ENCODE results near the gene RBM47. TPM values are rescaled to one million over a fixed set of nuclear protein-coding genes. Genes with fewer than 3 reads are reported as not detected.
"Not testable (repeated sequence)": the region's sequence is repeated elsewhere in the genome, so short reads cannot be mapped to it uniquely, and the experiment has no call there.

RBM47 gene
- total and polyA plus RNA-seq, 4 experiments from 2014 or later, result 0.10 to 1.5 (median 0.87) TPM

- H3K9me3 Mint-ChIP-seq, result no peaks in the 10 kb centered on the region
- peak overlapping the region in 3 of 7 donors; percentile 43 to 69 (median 65) for H3K27ac Mint-ChIP-seq
- intact Hi-C loops (cut with micrococcal nuclease), result no loop called here
- no peaks in the 10 kb centered on the region for H3K27me3 Mint-ChIP-seq
- no peaks in the 10 kb centered on the region for H3K9me3 ChIP-seq (ENCODE audit: control insufficient read depth in 1 of 2, low read length in 2 of 2)
- CTCF ChIA-PET (ENCODE audit: partially characterized antibody), result no interaction called here
- no peaks in the 10 kb centered on the region for H3K27me3 ChIP-seq (ENCODE audit: insufficient read depth, low read length)
- H3K4me3 ChIP-seq (ENCODE audit: low read length in 2 of 2), result no peak overlapping the region
- no peaks in the 10 kb centered on the region for H3K36me3 ChIP-seq (ENCODE audit: insufficient read depth, low read length)
- H3K4me1 ChIP-seq (ENCODE audit: insufficient read depth, low read length), result no peaks in the 10 kb centered on the region
- H3K27ac ChIP-seq (ENCODE audit: low read depth, low read length), result no peak overlapping the region
- H3K36me3 Mint-ChIP-seq, result no peaks in the 10 kb centered on the region
- H3K4me3 Mint-ChIP-seq, result peak overlapping the region in 1 of 8 donors; percentile 20
- DNase-seq, result no peak
- H3K4me1 Mint-ChIP-seq, result peaks cover 7 to 26% (median 10%) of the 10 kb centered on the region in 4 donors
- POLR2A ChIA-PET (ENCODE audit: partially characterized antibody), result no interaction called here
These were observed 77.1 kb downstream of the RBM47 start for GRCh38 chr4:40552536-40552935.

- H3K27ac ChIP-seq (ENCODE audit: low read depth, low read length), result peak overlapping the region; percentile 32
These were observed 78.0 kb downstream of the RBM47 start for GRCh38 chr4:40551568-40552136.

GRCh38 chr4:40550948-40551462 lies 78.7 kb downstream of the RBM47 start:
- H3K4me3 Mint-ChIP-seq, result peak overlapping the region; percentile 68 to 87 (median 82)
- Histone ChIP-seq H3K9me3 (ENCODE audit: control insufficient read depth in 1 of 2, low read length in 2 of 2) (no peaks in the 10 kb centered on the region), H3K4me1 (ENCODE audit: insufficient read depth, low read length) (no peaks in the 10 kb centered on the region), H3K36me3 (ENCODE audit: insufficient read depth, low read length) (no peaks in the 10 kb centered on the region), H3K4me3 (ENCODE audit: low read length in 2 of 2) (peak overlapping the region; percentile 8 to 12), H3K27me3 (ENCODE audit: insufficient read depth, low read length) (no peaks in the 10 kb centered on the region), H3K27ac (ENCODE audit: low read depth, low read length) (peak overlapping the region; percentile 32)
- H3K9me3 Mint-ChIP-seq, result no peaks in the 10 kb centered on the region
- ChIA-PET CTCF (ENCODE audit: partially characterized antibody) (interaction anchor here (0.6 to 1.1 kb wide), 4 partner anchors 11 to 495 kb away, joined by 3 to 5 read pairs (median 3); partner anchors contain the start of gene N4BP2), POLR2A (ENCODE audit: partially characterized antibody) (no interaction called here)
- no peaks in the 10 kb centered on the region for H3K36me3 Mint-ChIP-seq
- H3K27me3 Mint-ChIP-seq, result no peaks in the 10 kb centered on the region
- peaks cover 7 to 26% (median 10%) of the 10 kb centered on the region in 4 donors for H3K4me1 Mint-ChIP-seq
- DNase-seq, result peak in 4 of 5 donors; percentile 31 to 57 (median 50)
- H3K27ac Mint-ChIP-seq, result peak overlapping the region; percentile 67 to 97 (median 87)
- intact Hi-C loops (cut with micrococcal nuclease), result loop anchor here (1.0 to 2.0 kb wide), 2 partner anchors 400 to 494 kb away; no protein-coding TSS in a partner anchor

More at GRCh38 chr4:40551568-40552136, 78.0 kb downstream of the RBM47 start:
- H3K9me3 ChIP-seq (ENCODE audit: control insufficient read depth in 1 of 2, low read length in 2 of 2); H3K27me3 ChIP-seq (ENCODE audit: insufficient read depth, low read length); H3K4me3 ChIP-seq (ENCODE audit: low read length in 2 of 2); DNase-seq; H3K4me1 ChIP-seq (ENCODE audit: insufficient read depth, low read length); H3K27me3 Mint-ChIP-seq; H3K9me3 Mint-ChIP-seq; H3K36me3 Mint-ChIP-seq; H3K36me3 ChIP-seq (ENCODE audit: insufficient read depth, low read length); POLR2A ChIA-PET (ENCODE audit: partially characterized antibody): not testable (repeated sequence)
- H3K4me3 Mint-ChIP-seq, result peak overlapping the region; percentile 68 to 87 (median 82)
- peaks cover 7 to 26% (median 10%) of the 10 kb centered on the region in 4 donors for H3K4me1 Mint-ChIP-seq
- H3K27ac Mint-ChIP-seq, result peak overlapping the region; percentile 67 to 97 (median 87)
- CTCF ChIA-PET (ENCODE audit: partially characterized antibody), result interaction anchor here (0.9 to 1.1 kb wide), 3 partner anchors 10 to 495 kb away, joined by 3 to 5 read pairs (median 3); partner anchors contain the start of gene N4BP2
- intact Hi-C loops (cut with micrococcal nuclease), result loop anchor here (1.0 to 2.0 kb wide), 2 partner anchors 401 to 494 kb away; no protein-coding TSS in a partner anchor

GRCh38 chr4:40550196-40550595 lies 79.5 kb downstream of the RBM47 start:
- DNase-seq, result no peak
- H3K27ac ChIP-seq (ENCODE audit: low read depth, low read length), result no peak overlapping the region
- intact Hi-C loops (cut with micrococcal nuclease), result loop anchor here (2.0 kb wide), 1 partner anchor 399 kb away; no protein-coding TSS in a partner anchor
- Mint-ChIP-seq H3K4me3 (peak overlapping the region in 1 of 8 donors; percentile 27), H3K9me3 (no peaks in the 10 kb centered on the region), H3K36me3 (no peaks in the 10 kb centered on the region), H3K27ac (peak overlapping the region in 5 of 7 donors; percentile 23 to 97 (median 92)), H3K4me1 (peaks cover 7 to 26% (median 10%) of the 10 kb centered on the region in 4 donors), H3K27me3 (no peaks in the 10 kb centered on the region)
- no peaks in the 10 kb centered on the region for H3K27me3 ChIP-seq (ENCODE audit: insufficient read depth, low read length)
- CTCF ChIA-PET (ENCODE audit: partially characterized antibody), result interaction anchor here (0.6 to 1.1 kb wide), 2 partner anchors 12 to 401 kb away, joined by 3 read pairs; no protein-coding TSS in a partner anchor
- POLR2A ChIA-PET (ENCODE audit: partially characterized antibody), result no interaction called here
- no peaks in the 10 kb centered on the region for H3K36me3 ChIP-seq (ENCODE audit: insufficient read depth, low read length)
- H3K9me3 ChIP-seq (ENCODE audit: control insufficient read depth in 1 of 2, low read length in 2 of 2), result no peaks in the 10 kb centered on the region
- H3K4me1 ChIP-seq (ENCODE audit: insufficient read depth, low read length), result no peaks in the 10 kb centered on the region
- no peak overlapping the region for H3K4me3 ChIP-seq (ENCODE audit: low read length in 2 of 2)

- Histone ChIP-seq H3K27me3 (ENCODE audit: insufficient read depth, low read length) (no peaks in the 10 kb centered on the region), H3K4me3 (ENCODE audit: low read length in 2 of 2) (no peak overlapping the region), H3K4me1 (ENCODE audit: insufficient read depth, low read length) (no peaks in the 10 kb centered on the region), H3K9me3 (ENCODE audit: control insufficient read depth in 1 of 2, low read length in 2 of 2) (no peaks in the 10 kb centered on the region), H3K36me3 (ENCODE audit: insufficient read depth, low read length) (no peaks in the 10 kb centered on the region), H3K27ac (ENCODE audit: low read depth, low read length) (no peak overlapping the region)
- Mint-ChIP-seq H3K4me1 (peaks cover 7 to 26% (median 9%) of the 10 kb centered on the region in 4 donors), H3K4me3 (no peak overlapping the region), H3K27ac (peak overlapping the region in 1 of 7 donors; percentile 14), H3K9me3 (no peaks in the 10 kb centered on the region), H3K36me3 (no peaks in the 10 kb centered on the region), H3K27me3 (no peaks in the 10 kb centered on the region)
- no peak for DNase-seq
- intact Hi-C loops (cut with micrococcal nuclease), result no loop called here
- ChIA-PET POLR2A (ENCODE audit: partially characterized antibody) (no interaction called here), CTCF (ENCODE audit: partially characterized antibody) (interaction anchor here (0.7 to 0.9 kb wide), 2 partner anchors 28 to 115 kb away, joined by 3 read pairs; no protein-coding TSS in a partner anchor)
These were observed 81.4 kb downstream of the RBM47 start for GRCh38 chr4:40548256-40548655.

GRCh38 chr4:40547789-40548132 lies 81.9 kb downstream of the RBM47 start:
- Histone ChIP-seq H3K27ac (ENCODE audit: low read depth, low read length) (no peak overlapping the region), H3K36me3 (ENCODE audit: insufficient read depth, low read length) (no peaks in the 10 kb centered on the region), H3K27me3 (ENCODE audit: insufficient read depth, low read length) (no peaks in the 10 kb centered on the region), H3K4me3 (ENCODE audit: low read length in 2 of 2) (no peak overlapping the region), H3K9me3 (ENCODE audit: control insufficient read depth in 1 of 2, low read length in 2 of 2) (no peaks in the 10 kb centered on the region), H3K4me1 (ENCODE audit: insufficient read depth, low read length) (no peaks in the 10 kb centered on the region)
- intact Hi-C loops (cut with micrococcal nuclease), result no loop called here
- ChIA-PET POLR2A (ENCODE audit: partially characterized antibody) (no interaction called here), CTCF (ENCODE audit: partially characterized antibody) (interaction anchor here (0.9 kb wide), 1 partner anchor 116 kb away, joined by 3 read pairs; no protein-coding TSS in a partner anchor)
- Mint-ChIP-seq H3K4me3 (no peak overlapping the region), H3K27ac (no peak overlapping the region), H3K36me3 (no peaks in the 10 kb centered on the region), H3K4me1 (peaks cover 7 to 25% (median 9%) of the 10 kb centered on the region in 4 donors), H3K9me3 (no peaks in the 10 kb centered on the region), H3K27me3 (no peaks in the 10 kb centered on the region)
- no peak for DNase-seq

GRCh38 chr4:40546969-40547788 lies 82.5 kb downstream of the RBM47 start:
- H3K27me3 Mint-ChIP-seq, result no peaks in the 10 kb centered on the region
- Histone ChIP-seq H3K9me3 (ENCODE audit: control insufficient read depth in 1 of 2, low read length in 2 of 2) (no peaks in the 10 kb centered on the region), H3K4me3 (ENCODE audit: low read length in 2 of 2) (no peak overlapping the region), H3K27ac (ENCODE audit: low read depth, low read length) (no peak overlapping the region), H3K4me1 (ENCODE audit: insufficient read depth, low read length) (no peaks in the 10 kb centered on the region), H3K36me3 (ENCODE audit: insufficient read depth, low read length) (no peaks in the 10 kb centered on the region), H3K27me3 (ENCODE audit: insufficient read depth, low read length) (no peaks in the 10 kb centered on the region)
- ChIA-PET POLR2A (ENCODE audit: partially characterized antibody) (no interaction called here), CTCF (ENCODE audit: partially characterized antibody) (interaction anchor here (1.5 kb wide), 1 partner anchor 10 kb away, joined by 3 read pairs; no protein-coding TSS in a partner anchor)
- H3K4me1 Mint-ChIP-seq, result peaks cover 7 to 20% (median 9%) of the 10 kb centered on the region in 4 donors
- H3K4me3 Mint-ChIP-seq, result no peak overlapping the region
- DNase-seq, result no peak
- H3K9me3 Mint-ChIP-seq, result no peaks in the 10 kb centered on the region
- H3K36me3 Mint-ChIP-seq, result no peaks in the 10 kb centered on the region
- intact Hi-C loops (cut with micrococcal nuclease), result no loop called here
- H3K27ac Mint-ChIP-seq, result no peak overlapping the region
